Prostate gland (tissue), 2 donors: Measurements from ENCODE around the gene SRBD1.

Experiments used
- CTCF ChIP-seq, 4 experiments: fragments of 200-600 bp in 2 of 4; fragments of 450-650 bp in 2 of 4; sonication (generic) in 2 of 4; IDR thresholded peaks; 1 replicate in 3 of 4; 2 replicates in 1 of 4; pipeline ENCODE4 v1.5.1; 2016 to 2019; ENCODE audit warnings: antibody characterized with exemption in 4 of 4, mild to moderate bottlenecking in 2 of 4, moderate library complexity in 2 of 4
- POLR2A ChIP-seq: fragments of 450-650 bp; IDR thresholded peaks from one replicate; pipeline ENCODE4 v1.6.1; 2016; ENCODE audit warnings: antibody characterized with exemption, mild to moderate bottlenecking

- TF ChIP-seq POLR2A (no peak), CTCF (IDR thresholded peaks at IDR 0.05) (no peak)
Measured at GRCh38 chr2:45466053-45466452, 145.0 kb downstream of the SRBD1 start.
